ENCODE data around the gene RSRC1. TPM values are rescaled to one million over a fixed set of nuclear protein-coding genes. Genes with fewer than 3 reads are reported as not detected.
"Not testable (repeated sequence)": the region's sequence is repeated elsewhere in the genome, so short reads cannot be mapped to it uniquely, and the experiment has no call there.

RSRC1 gene
- polyA plus RNA-seq, 4 donors: 31.8 to 35.4 (median 33.3) TPM

- no peak for DNase-seq (ENCODE audit: low read depth in 4 of 4, low spot score in 2 of 4)
These were observed 188.1 kb downstream of the RSRC1 start for GRCh38 chr3:158297940-158298339.

- DNase-seq (ENCODE audit: low read depth in 4 of 4, low spot score in 2 of 4): no peak
These were observed 198.5 kb downstream of the RSRC1 start for GRCh38 chr3:158308236-158308928.

GRCh38 chr3:158312560-158313141 lies 202.8 kb downstream of the RSRC1 start:
- no peak for DNase-seq (ENCODE audit: low read depth in 4 of 4, low spot score in 2 of 4)

GRCh38 chr3:158313338-158313927 lies 203.5 kb downstream of the RSRC1 start:
- DNase-seq (ENCODE audit: low read depth in 4 of 4, low spot score in 2 of 4): no peak

- no peak for DNase-seq (ENCODE audit: low read depth in 4 of 4, low spot score in 2 of 4)
These were observed 204.8 kb downstream of the RSRC1 start for GRCh38 chr3:158314426-158315357.

- DNase-seq (ENCODE audit: low read depth in 4 of 4, low spot score in 2 of 4): not testable (repeated sequence)
These were observed 220.0 kb downstream of the RSRC1 start for GRCh38 chr3:158329696-158330441.

- DNase-seq (ENCODE audit: low read depth in 4 of 4, low spot score in 2 of 4): no peak
These were observed 221.0 kb downstream of the RSRC1 start for GRCh38 chr3:158330870-158331269.

- no peak for DNase-seq (ENCODE audit: low read depth in 4 of 4, low spot score in 2 of 4)
These were observed 223.8 kb downstream of the RSRC1 start for GRCh38 chr3:158333736-158334135.

GRCh38 chr3:158337110-158337509 lies 227.2 kb downstream of the RSRC1 start:
- no peak for DNase-seq (ENCODE audit: low read depth in 4 of 4, low spot score in 2 of 4)

- DNase-seq (ENCODE audit: low read depth in 4 of 4, low spot score in 2 of 4): no peak
These were observed 229.7 kb downstream of the RSRC1 start for GRCh38 chr3:158339638-158340037.

GRCh38 chr3:158340951-158341350 lies 231.1 kb downstream of the RSRC1 start:
- not testable (repeated sequence) for DNase-seq (ENCODE audit: low read depth in 4 of 4, low spot score in 2 of 4)

- DNase-seq (ENCODE audit: low read depth in 4 of 4, low spot score in 2 of 4): no peak
These were observed 238.1 kb downstream of the RSRC1 start for GRCh38 chr3:158347966-158348365.

- no peak for DNase-seq (ENCODE audit: low read depth in 4 of 4, low spot score in 2 of 4)
These were observed 241.1 kb downstream of the RSRC1 start for GRCh38 chr3:158350971-158351370.

GRCh38 chr3:158352551-158352950 lies 242.7 kb downstream of the RSRC1 start:
- DNase-seq (ENCODE audit: low read depth in 4 of 4, low spot score in 2 of 4): no peak

- no peak for DNase-seq (ENCODE audit: low read depth in 4 of 4, low spot score in 2 of 4)
These were observed 244.8 kb downstream of the RSRC1 start for GRCh38 chr3:158354713-158355112.

GRCh38 chr3:158355623-158356588 lies 246.0 kb downstream of the RSRC1 start:
- no peak for DNase-seq (ENCODE audit: low read depth in 4 of 4, low spot score in 2 of 4)

GRCh38 chr3:158359339-158359738 lies 249.4 kb downstream of the RSRC1 start:
- DNase-seq (ENCODE audit: low read depth in 4 of 4, low spot score in 2 of 4): no peak

GRCh38 chr3:158360756-158361448 lies 251.0 kb downstream of the RSRC1 start:
- DNase-seq (ENCODE audit: low read depth in 4 of 4, low spot score in 2 of 4): no peak

GRCh38 chr3:158368271-158368670 lies 258.4 kb downstream of the RSRC1 start:
- DNase-seq (ENCODE audit: low read depth in 4 of 4, low spot score in 2 of 4): no peak
